PC-9 (cell line): ENCODE measurements around the gene PCP4. TPM values are rescaled to one million over a fixed set of nuclear protein-coding genes. Genes with fewer than 3 reads are reported as not detected.

Source experiments
- BruUV-seq: library from RNA; stranded (reverse); fragments of 400-500 nt; replicated peaks from 2 replicates; lab custom pipeline; 2021; lab: Mats Ljungman, UMichigan
- CTCF ChIA-PET: fragments of 300-600 bp; sonication (Branson Sonifier 250); formaldehyde crosslinking; loops from one replicate; lab custom pipeline; 2022; ENCODE audit warnings: antibody characterized with exemption; lab: Charles Lee
- POLR2A ChIA-PET: fragments of 300-600 bp; sonication (Branson Sonifier 250); formaldehyde crosslinking; loops from one replicate; lab custom pipeline; 2022; ENCODE audit warnings: antibody characterized with exemption; ENCODE audit not compliant: unreplicated experiment; lab: Charles Lee
- DNase-seq, 2 experiments: peaks; one replicate each; pipeline versions ENCODE4 v3.0.0 to v3.0.0-alpha.2; 2015 to 2022; ENCODE audit warnings: mixed read lengths in 1 of 2
- H2AFZ ChIP-seq: fragments of 200-600 bp; sonication (generic); 2 replicates; pipeline ENCODE4 v1.8.1; 2017; ENCODE audit warnings: antibody characterized with exemption
- H3F3A ChIP-seq: fragments of 200-600 bp; sonication (generic); 2 replicates; pipeline ENCODE4 v1.8.1; 2017; ENCODE audit warnings: antibody characterized with exemption, mild to moderate bottlenecking, low read depth; ENCODE audit not compliant: insufficient read depth
- H3K27ac ChIP-seq: fragments of 200-600 bp; sonication (generic); 2 replicates; pipeline ENCODE4 v1.6.1; 2016; ENCODE audit warnings: mixed run types
- H3K27me3 ChIP-seq: fragments of 200-600 bp; sonication (generic); 2 replicates; pipeline ENCODE4 v1.6.1; 2016; ENCODE audit warnings: low read depth, mixed run types; ENCODE audit not compliant: insufficient read depth
- H3K36me3 ChIP-seq: fragments of 200-600 bp; sonication (generic); 2 replicates; pipeline ENCODE4 v1.6.1; 2016; ENCODE audit warnings: low read depth, mixed run types
- H3K4me1 ChIP-seq: fragments of 200-600 bp; sonication (generic); replicated peaks from 2 replicates; pipeline ENCODE4 v1.6.1; 2016; ENCODE audit warnings: mixed run types; ENCODE audit not compliant: insufficient read depth
- H3K4me2 ChIP-seq: fragments of 200-600 bp; sonication (generic); 2 replicates; pipeline ENCODE4 v1.6.1; 2017; ENCODE audit warnings: mixed run types
- H3K4me3 ChIP-seq: fragments of 200-600 bp; sonication (generic); 2 replicates; pipeline ENCODE4 v1.6.1; 2016; ENCODE audit warnings: mixed run types
- H3K79me2 ChIP-seq: fragments of 200-600 bp; sonication (generic); 2 replicates; pipeline ENCODE4 v1.6.1; 2017; ENCODE audit warnings: low read depth, mixed run types
- H3K9me2 ChIP-seq: fragments of 200-600 bp; sonication (generic); 2 replicates; pipeline ENCODE4 v1.8.1; 2017; ENCODE audit warnings: mild to moderate bottlenecking; ENCODE audit not compliant: insufficient read depth
- H3K9me3 ChIP-seq: fragments of 200-600 bp; sonication (generic); 2 replicates; pipeline ENCODE4 v1.8.1; 2016; ENCODE audit warnings: low read depth; ENCODE audit not compliant: insufficient read depth
- H4K20me1 ChIP-seq: fragments of 200-600 bp; sonication (generic); 2 replicates; pipeline ENCODE4 v1.8.1; 2017; ENCODE audit not compliant: insufficient read depth
- CTCF ChIP-seq: fragments of 200-600 bp; sonication (generic); conservative IDR thresholded peaks from 2 replicates; pipeline ENCODE4 v1.6.1; 2017; ENCODE audit warnings: mixed run types, antibody characterized with exemption, mild to moderate bottlenecking, moderate library complexity
- EZH2 ChIP-seq: fragments of 200-600 bp; sonication (generic); IDR thresholded peaks from 2 replicates; pipeline ENCODE4 v1.8.0; 2017; ENCODE audit warnings: antibody characterized with exemption, low read depth
- intact Hi-C: fragments of 100-400 bp; cut with micrococcal nuclease; formaldehyde crosslinking; loops from one replicate; pipeline ENCODE4 v1.10.0; 2022; ENCODE audit not compliant: unreplicated experiment
- total RNA-seq: library from RNA; stranded (reverse); gene quantifications from 2 replicates; pipeline ENCODE4 v1.2.3, GENCODE V29; 2021

Gene PCP4
- total RNA-seq, 1 experiment from 2014 or later, result not detected

GRCh38 chr21:39866093-39866492 lies 1.1 kb upstream of the PCP4 start:
- intact Hi-C loops, result no loop called here
- TF ChIP-seq CTCF (no peak), EZH2 (no peak)
- no peak for DNase-seq
- Histone ChIP-seq H3K9me2 (no peaks in the 10 kb centered on the region), H3K36me3 (no peaks in the 10 kb centered on the region), H2AFZ (no peak overlapping the region), H3K9me3 (no peaks in the 10 kb centered on the region), H3K4me2 (no peak overlapping the region), H3K4me3 (no peak overlapping the region), H3K79me2 (no peaks in the 10 kb centered on the region), H3K27me3 (peaks cover 30% of the 10 kb centered on the region), H4K20me1 (no peaks in the 10 kb centered on the region), H3K4me1 (no peaks in the 10 kb centered on the region), H3K27ac (no peak overlapping the region), H3F3A (no peaks in the 10 kb centered on the region)
- POLR2A ChIA-PET, result no interaction called here
- BruUV-seq, result no TSS peak
- CTCF ChIA-PET, result no interaction called here

GRCh38 chr21:39869141-39869818 lies 2.0 kb downstream of the PCP4 start:
- Histone ChIP-seq H3K9me2 (no peaks in the 10 kb centered on the region), H4K20me1 (no peaks in the 10 kb centered on the region), H3K36me3 (no peaks in the 10 kb centered on the region), H3K27ac (no peak overlapping the region), H3F3A (no peaks in the 10 kb centered on the region), H3K4me1 (no peaks in the 10 kb centered on the region), H3K4me3 (no peak overlapping the region), H2AFZ (no peak overlapping the region), H3K27me3 (peaks cover 42% of the 10 kb centered on the region), H3K9me3 (no peaks in the 10 kb centered on the region), H3K4me2 (no peak overlapping the region), H3K79me2 (no peaks in the 10 kb centered on the region)
- ChIA-PET CTCF (no interaction called here), POLR2A (no interaction called here)
- TF ChIP-seq EZH2 (no peak), CTCF (no peak)
- no peak for DNase-seq
- BruUV-seq, result no TSS peak
- intact Hi-C loops, result no loop called here

- DNase-seq, result no peak
- H3K4me2 ChIP-seq, result no peak overlapping the region
- TF ChIP-seq EZH2, result no peak
- ChIA-PET POLR2A (no interaction called here), CTCF (no interaction called here)
- H4K20me1 ChIP-seq, result no peaks in the 10 kb centered on the region
- peaks cover 40% of the 10 kb centered on the region for H3K27me3 ChIP-seq
- no peak overlapping the region for H3K27ac ChIP-seq
- no peaks in the 10 kb centered on the region for H3K36me3 ChIP-seq
- intact Hi-C loops, result no loop called here
- no peaks in the 10 kb centered on the region for H3K4me1 ChIP-seq
- no peaks in the 10 kb centered on the region for H3F3A ChIP-seq
- no peaks in the 10 kb centered on the region for H3K9me2 ChIP-seq
- H3K9me3 ChIP-seq, result no peaks in the 10 kb centered on the region
- H2AFZ ChIP-seq, result no peak overlapping the region
- H3K79me2 ChIP-seq, result no peaks in the 10 kb centered on the region
- H3K4me3 ChIP-seq, result no peak overlapping the region
- no TSS peak for BruUV-seq
Measured at GRCh38 chr21:39873687-39874086, 6.4 kb downstream of the PCP4 start.

GRCh38 chr21:39874206-39874605 lies 7.0 kb downstream of the PCP4 start:
- CTCF ChIA-PET, result no interaction called here
- H3K27me3 ChIP-seq, result peaks cover 42% of the 10 kb centered on the region
- intact Hi-C loops, result no loop called here
- no peaks in the 10 kb centered on the region for H3K4me1 ChIP-seq
- H3K79me2 ChIP-seq, result no peaks in the 10 kb centered on the region
- no peak overlapping the region for H3K4me3 ChIP-seq
- H4K20me1 ChIP-seq, result no peaks in the 10 kb centered on the region
- DNase-seq, result no peak
- TF ChIP-seq CTCF (no peak), EZH2 (no peak)
- no peak overlapping the region for H3K4me2 ChIP-seq
- no TSS peak for BruUV-seq
- no peak overlapping the region for H2AFZ ChIP-seq
- H3K36me3 ChIP-seq, result no peaks in the 10 kb centered on the region
- no peaks in the 10 kb centered on the region for H3K9me3 ChIP-seq
- H3F3A ChIP-seq, result no peaks in the 10 kb centered on the region
- no peaks in the 10 kb centered on the region for H3K9me2 ChIP-seq
- POLR2A ChIA-PET, result no interaction called here
- H3K27ac ChIP-seq, result no peak overlapping the region
